Measurements from ENCODE around the gene RASAL2. TPM values are rescaled to one million over a fixed set of nuclear protein-coding genes. Genes with fewer than 3 reads are reported as not detected.

RASAL2 gene
- polyA plus RNA-seq, 1 experiment: 21.4 TPM

- Histone ChIP-seq H3K27me3 (ENCODE audit: control insufficient read depth, insufficient read depth, low read length) (no peaks in the 10 kb centered on the region), H3K4me3 (ENCODE audit: low read depth, low read length) (no peak overlapping the region), H3K9me3 (ENCODE audit: control insufficient read depth, insufficient read depth, low read length) (peaks cover 5% of the 10 kb centered on the region), H3K27ac (ENCODE audit: low read depth, low read length) (no peak overlapping the region)
- CTCF ChIA-PET: no interaction called here
- TF ChIP-seq CTCF (IDR thresholded peaks at IDR 0.05; ENCODE audit: low read depth, low read length): no peak
- DNase-seq (ENCODE audit: low read depth, low spot score): no peak
- POLR2A ChIA-PET: interaction anchor here (0.6 kb wide), 1 partner anchor 107 kb away, joined by 3 read pairs; no protein-coding TSS in a partner anchor
Measured at GRCh38 chr1:178352790-178353416, 259.0 kb downstream of the RASAL2 start.

- POLR2A ChIA-PET: interaction anchor here (0.6 kb wide), 1 partner anchor 106 kb away, joined by 3 read pairs; no protein-coding TSS in a partner anchor
- Histone ChIP-seq H3K27me3 (ENCODE audit: control insufficient read depth, insufficient read depth, low read length) (no peaks in the 10 kb centered on the region), H3K27ac (ENCODE audit: low read depth, low read length) (no peak overlapping the region), H3K9me3 (ENCODE audit: control insufficient read depth, insufficient read depth, low read length) (peaks cover 5% of the 10 kb centered on the region), H3K4me3 (ENCODE audit: low read depth, low read length) (no peak overlapping the region)
- DNase-seq (ENCODE audit: low read depth, low spot score): no peak
- CTCF ChIA-PET: no interaction called here
- no peak for TF ChIP-seq CTCF (IDR thresholded peaks at IDR 0.05; ENCODE audit: low read depth, low read length)
Measured at GRCh38 chr1:178353524-178353923, 259.6 kb downstream of the RASAL2 start.

GRCh38 chr1:178354816-178355215 is 260.9 kb downstream of the RASAL2 start:
- Histone ChIP-seq H3K9me3 (ENCODE audit: control insufficient read depth, insufficient read depth, low read length) (peaks cover 5% of the 10 kb centered on the region), H3K27ac (ENCODE audit: low read depth, low read length) (no peak overlapping the region), H3K27me3 (ENCODE audit: control insufficient read depth, insufficient read depth, low read length) (no peaks in the 10 kb centered on the region), H3K4me3 (ENCODE audit: low read depth, low read length) (no peak overlapping the region)
- no peak for TF ChIP-seq CTCF (IDR thresholded peaks at IDR 0.05; ENCODE audit: low read depth, low read length)
- CTCF ChIA-PET: interaction anchor here (1.3 kb wide), 1 partner anchor 147 kb away, joined by 6 read pairs; no protein-coding TSS in a partner anchor
- DNase-seq (ENCODE audit: low read depth, low spot score): no peak
- POLR2A ChIA-PET: no interaction called here

- CTCF ChIA-PET: no interaction called here
- no peak for TF ChIP-seq CTCF (IDR thresholded peaks at IDR 0.05; ENCODE audit: low read depth, low read length)
- Histone ChIP-seq H3K4me3 (ENCODE audit: low read depth, low read length) (no peak overlapping the region), H3K9me3 (ENCODE audit: control insufficient read depth, insufficient read depth, low read length) (peaks cover 5% of the 10 kb centered on the region), H3K27ac (ENCODE audit: low read depth, low read length) (no peak overlapping the region), H3K27me3 (ENCODE audit: control insufficient read depth, insufficient read depth, low read length) (no peaks in the 10 kb centered on the region)
- POLR2A ChIA-PET: no interaction called here
- no peak for DNase-seq (ENCODE audit: low read depth, low spot score)
Measured at GRCh38 chr1:178356299-178356698, 262.4 kb downstream of the RASAL2 start.

GRCh38 chr1:178358456-178358855 is 264.6 kb downstream of the RASAL2 start:
- no peak for DNase-seq (ENCODE audit: low read depth, low spot score)
- no peak overlapping the region for H3K4me3 ChIP-seq (ENCODE audit: low read depth, low read length)
- no peaks in the 10 kb centered on the region for H3K27me3 ChIP-seq (ENCODE audit: control insufficient read depth, insufficient read depth, low read length)
- CTCF ChIA-PET: no interaction called here
- POLR2A ChIA-PET: no interaction called here
- no peaks in the 10 kb centered on the region for H3K9me3 ChIP-seq (ENCODE audit: control insufficient read depth, insufficient read depth, low read length)
- no peak for TF ChIP-seq CTCF (IDR thresholded peaks at IDR 0.05; ENCODE audit: low read depth, low read length)
- H3K27ac ChIP-seq (ENCODE audit: low read depth, low read length): no peak overlapping the region

Data from AG04450 (cell line).